GM21381 (cell line): ENCODE results near the gene SARS1.
A peak's percentile ranks its signal among the peaks of the same experiment; 100 is the strongest.

Experiments used
- ATAC-seq: cut with Tn5 transposase; IDR thresholded peaks from one replicate; pipeline ENCODE4 v1.9.1; 2021; ENCODE audit warnings: mild to moderate bottlenecking, moderate library complexity; ENCODE audit not compliant: unreplicated experiment

SARS1 gene

GRCh38 chr1:109225308-109225707 lies 11.6 kb downstream of the SARS1 start:
- ATAC-seq = no peak

- no peak for ATAC-seq
Observed at GRCh38 chr1:109225711-109226445, 12.2 kb downstream of the SARS1 start.

GRCh38 chr1:109228167-109228566 lies 14.4 kb downstream of the SARS1 start:
- ATAC-seq = no peak

DNA sequence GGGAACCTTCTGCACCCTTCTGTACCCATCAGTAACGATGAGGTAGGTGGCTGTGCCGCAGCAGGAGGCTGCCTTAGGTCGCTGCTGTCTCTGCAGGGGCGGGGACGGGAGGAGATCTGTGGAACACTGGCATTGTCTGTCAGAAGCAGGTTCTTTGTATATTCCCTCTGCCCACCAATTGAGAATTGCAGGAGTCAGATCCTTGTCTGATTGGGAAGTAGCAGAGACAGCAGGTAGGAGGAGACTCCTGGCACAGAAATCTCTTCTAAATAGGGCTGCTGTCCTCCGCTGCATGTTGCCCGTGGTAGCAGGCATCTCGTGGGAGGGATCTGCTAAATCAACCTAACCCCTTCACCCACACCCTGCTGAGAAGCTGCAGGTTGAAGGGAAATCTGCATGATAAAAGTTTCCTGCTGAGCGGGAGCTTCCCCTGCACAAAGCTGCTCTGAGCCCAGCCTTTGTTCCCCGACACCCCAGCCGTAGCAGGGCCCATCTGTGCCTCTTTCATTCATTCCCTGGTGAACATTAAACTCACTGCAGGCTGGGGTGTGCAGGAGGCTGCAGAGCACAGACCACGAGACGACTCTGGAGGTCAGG lies 15.9 kb downstream of the SARS1 start:
- ATAC-seq = no peak

GRCh38 chr1:109231066-109231465 lies 17.3 kb downstream of the SARS1 start:
- ATAC-seq = no peak

DNA sequence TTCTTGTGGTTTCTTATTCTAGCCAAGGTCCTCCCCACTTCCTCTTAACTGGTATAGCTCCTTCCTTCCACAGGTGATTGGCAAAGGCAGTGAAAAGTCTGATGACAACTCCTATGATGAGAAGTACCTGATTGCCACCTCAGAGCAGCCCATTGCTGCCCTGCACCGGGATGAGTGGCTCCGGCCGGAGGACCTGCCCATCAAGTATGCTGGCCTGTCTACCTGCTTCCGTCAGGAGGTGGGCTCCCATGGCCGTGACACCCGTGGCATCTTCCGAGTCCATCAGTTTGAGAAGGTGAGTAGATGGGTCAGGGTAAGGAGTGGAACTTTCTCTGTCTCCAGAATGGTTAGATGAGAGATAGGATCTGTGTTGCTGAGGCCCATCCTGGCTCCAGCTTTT lies 21.4 kb downstream of the SARS1 start:
- ATAC-seq = no peak

GRCh38 chr1:109237512-109237911 lies 23.8 kb downstream of the SARS1 start:
- ATAC-seq = no peak

DNA sequence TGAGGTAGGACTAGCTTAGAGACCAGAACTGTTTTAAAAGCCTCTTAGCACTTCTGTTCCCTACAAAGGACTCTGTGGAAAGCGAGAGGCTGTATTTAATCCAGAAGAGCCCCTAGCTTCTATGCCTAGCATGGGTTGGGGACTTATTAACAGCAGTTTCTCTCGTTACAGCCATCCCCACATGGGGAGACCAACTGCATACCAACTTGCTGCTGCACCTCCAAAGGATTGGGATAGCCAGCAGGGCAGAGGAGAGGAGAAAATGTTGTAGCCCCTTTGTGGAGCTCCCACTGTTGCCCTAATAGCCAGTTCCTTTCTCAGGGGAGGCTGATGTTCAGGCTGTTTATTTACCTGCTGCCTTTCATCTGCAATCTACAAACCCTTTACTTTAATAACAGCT lies 24.7 kb downstream of the SARS1 start:
- ATAC-seq = no peak

- ATAC-seq = no peak
Observed at GRCh38 chr1:109239047-109239408, 25.3 kb downstream of the SARS1 start.

DNA sequence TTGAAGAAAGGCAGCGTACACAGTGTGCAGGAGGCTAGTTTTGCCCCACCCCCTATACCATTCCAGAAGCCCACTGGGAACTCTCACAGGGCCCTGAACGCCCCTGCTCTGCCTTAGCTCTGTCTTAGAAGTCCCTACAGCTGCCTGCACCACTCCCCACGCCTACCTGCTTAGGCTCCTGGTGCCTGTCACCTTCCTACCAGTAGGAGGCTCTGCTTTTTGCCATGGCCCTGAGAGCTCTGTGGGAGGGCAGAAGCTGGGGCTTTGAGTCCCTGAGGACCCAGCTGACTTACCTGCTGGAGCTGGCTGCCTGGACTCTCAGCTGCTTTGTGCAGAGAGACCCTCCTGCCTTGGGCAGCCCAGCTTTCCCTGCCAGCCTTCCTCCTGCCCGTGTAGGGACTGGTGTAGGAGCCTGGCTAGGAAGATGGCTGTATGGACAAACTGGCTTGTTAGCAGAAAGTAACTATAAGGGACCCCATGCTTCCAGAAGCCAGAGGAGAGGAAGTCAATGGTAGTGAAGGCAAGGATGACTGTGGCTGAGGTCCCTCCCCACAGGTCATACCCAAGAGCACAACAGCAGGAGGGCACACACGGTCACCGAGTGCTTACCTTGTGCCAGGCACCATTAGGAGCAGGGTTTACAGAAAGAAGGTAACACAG lies 25.8 kb downstream of the SARS1 start:
- ATAC-seq = peak; percentile 56

DNA sequence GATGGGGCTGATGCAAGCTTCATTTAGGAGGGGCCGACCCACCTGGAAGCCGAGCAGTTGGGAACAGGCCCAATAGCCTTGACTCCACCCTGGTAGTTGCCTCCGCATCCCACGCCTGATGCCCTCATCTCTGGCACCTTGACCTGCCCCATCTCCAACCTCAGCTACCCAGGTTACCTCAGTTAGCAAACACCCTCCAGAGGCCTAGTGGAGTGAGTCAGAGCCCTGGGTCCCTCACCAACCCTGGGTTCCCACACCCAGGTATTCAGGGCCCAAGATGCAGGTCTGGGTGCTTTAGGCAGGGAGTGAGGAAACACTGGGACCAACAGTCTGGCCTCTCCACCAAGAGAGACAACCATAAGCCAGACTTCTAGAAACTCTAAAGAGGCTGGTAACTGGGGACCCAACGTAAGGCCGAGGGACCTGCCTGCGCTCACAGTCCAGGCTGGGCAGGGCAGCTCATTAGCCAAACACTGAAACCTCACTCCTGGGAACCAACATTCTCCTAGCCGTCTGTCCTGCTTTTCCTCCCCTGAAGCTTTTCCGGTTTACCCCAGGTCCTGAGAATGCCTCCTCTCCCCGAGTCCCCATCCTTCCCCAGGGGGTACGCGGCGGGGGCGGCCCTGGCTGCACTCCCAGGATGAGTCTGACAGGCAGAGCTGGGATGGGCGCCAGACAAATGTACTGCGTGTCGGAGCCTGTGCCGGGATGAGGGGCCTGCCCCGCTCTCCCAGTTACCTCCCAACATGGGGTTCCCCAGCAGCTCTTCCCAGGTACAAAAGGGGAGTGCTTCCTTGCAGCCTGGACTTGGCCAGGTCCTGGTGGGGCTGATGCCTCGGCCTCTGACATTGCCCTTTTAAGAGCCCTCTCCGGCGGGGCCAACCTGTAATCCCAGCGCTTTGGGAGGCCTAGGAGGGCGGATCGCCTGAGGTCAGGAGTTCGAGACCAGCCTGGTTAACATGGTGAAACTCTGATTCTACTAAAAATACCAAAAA lies 26.7 kb downstream of the SARS1 start:
- no peak for ATAC-seq

- no peak for ATAC-seq
Observed at GRCh38 chr1:109241344-109241743, 27.6 kb downstream of the SARS1 start.

- no peak for ATAC-seq
Observed at GRCh38 chr1:109241841-109242345, 28.2 kb downstream of the SARS1 start.

DNA sequence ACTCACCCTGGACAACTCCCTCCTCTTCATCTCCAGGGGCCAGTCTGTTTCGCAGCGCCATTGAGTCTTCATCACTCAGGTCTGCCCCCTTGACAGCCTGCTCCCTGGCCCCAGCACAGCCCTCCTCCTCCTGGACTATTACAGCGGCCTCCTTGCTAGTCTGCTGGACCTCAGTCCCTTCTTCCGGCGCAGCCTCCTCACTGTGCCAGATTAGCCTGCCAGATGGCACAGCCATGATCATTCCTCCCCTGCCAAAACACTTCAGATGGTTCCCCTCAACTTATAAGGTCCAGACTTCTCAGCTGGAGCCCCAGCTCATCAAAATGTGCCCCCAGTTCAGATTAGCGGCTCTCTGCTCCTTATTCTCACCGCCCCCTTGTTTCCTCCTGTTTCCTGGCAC lies 28.7 kb downstream of the SARS1 start:
- ATAC-seq = no peak

- no peak for ATAC-seq
Observed at GRCh38 chr1:109243221-109243620, 29.5 kb downstream of the SARS1 start.

DNA sequence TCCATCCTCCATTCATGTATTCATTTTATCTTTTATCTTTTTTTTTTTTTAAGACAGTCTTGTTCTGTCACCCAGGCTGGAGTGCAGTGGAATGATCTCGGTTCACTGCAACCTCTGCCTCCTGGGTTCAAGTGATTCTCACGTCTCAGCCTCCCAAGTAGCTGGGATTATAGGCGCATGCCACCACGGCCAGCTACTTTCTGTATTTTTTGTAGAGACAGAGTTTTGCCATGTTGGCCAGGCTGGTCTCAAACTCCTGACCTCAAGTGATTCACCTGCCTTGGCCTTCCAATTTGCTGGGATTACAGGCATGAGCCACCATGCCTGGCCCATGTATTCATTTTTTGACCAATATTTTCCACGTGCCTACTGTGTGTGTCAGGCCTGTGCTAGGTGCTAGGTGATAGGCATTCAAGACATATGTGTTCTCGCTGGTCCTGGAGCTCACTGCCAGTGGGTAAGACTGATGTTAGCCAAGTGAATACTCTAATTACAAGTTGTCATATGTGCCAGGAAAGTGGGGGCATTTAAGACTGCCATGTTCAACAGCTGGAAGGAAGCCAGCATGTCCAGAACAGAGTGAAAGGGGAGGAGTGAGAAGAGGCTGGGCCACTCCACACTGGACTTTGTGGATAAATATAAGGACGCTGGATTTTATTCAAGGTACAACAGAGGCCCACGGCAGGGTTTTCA lies 30.3 kb downstream of the SARS1 start:
- no peak for ATAC-seq

DNA sequence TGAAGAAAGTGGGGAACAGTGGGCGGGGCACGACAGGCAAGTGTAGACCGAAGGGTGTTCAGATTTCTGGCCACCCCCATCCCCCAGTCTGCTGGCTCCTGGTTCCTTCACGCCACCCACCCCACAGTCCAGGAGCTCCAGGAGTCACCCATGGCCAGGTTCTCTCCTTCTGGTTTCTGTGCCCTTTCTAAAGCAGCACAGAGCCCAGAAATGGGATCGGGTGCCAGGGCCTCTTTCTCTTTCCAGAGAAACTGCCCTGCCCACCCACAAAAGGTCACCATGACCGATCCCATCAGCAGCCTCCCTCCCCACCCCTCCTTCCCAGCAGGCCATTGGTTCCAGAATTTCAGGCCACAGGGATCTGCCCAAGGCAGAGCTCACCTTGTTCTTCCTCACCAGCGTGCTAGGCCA lies 32.4 kb downstream of the SARS1 start:
- no peak for ATAC-seq

GRCh38 chr1:109247401-109248365 lies 34.0 kb downstream of the SARS1 start:
- no peak for ATAC-seq

GRCh38 chr1:109248444-109248796 lies 34.7 kb downstream of the SARS1 start:
- ATAC-seq = no peak
